ENCODE data around the gene FBLIM1. TPM values are rescaled to one million over a fixed set of nuclear protein-coding genes. Genes with fewer than 3 reads are reported as not detected.

The FBLIM1 gene
- total RNA-seq, 2 donors from 2014 or later: 42.5 to 46.2 TPM

GRCh38 chr1:15799004-15799867, 40.6 kb downstream of the FBLIM1 start:
- WGBS, 2 donors: 35 to 36% methylated on average over 6 to 9 of the region's 9 CpGs
- intact Hi-C loops (cut with DNase I): no loop called here
- H3K4me1 ChIP-seq: peaks cover 56% of the 10 kb centered on the region
- peak overlapping the region; percentile 62 to 84 (median 82) for H3K27ac ChIP-seq
- ATAC-seq (peak; percentile 60), DNase-seq (peak; percentile 63 to 83 (median 72))
- peak in 2 of 3 donors; percentile 12 to 34 for TF ChIP-seq POLR2A (IDR thresholded peaks at IDR 0.05)
- no peak for TF ChIP-seq CTCF (IDR thresholded peaks at IDR 0.05)
- no peaks in the 10 kb centered on the region for H3K27me3 ChIP-seq
- H3K36me3 ChIP-seq (replicated peaks in 1 of 2; ENCODE audit: insufficient read depth in 1 of 2, low read depth in 2 of 2): no peaks in the 10 kb centered on the region
- H3K9me3 ChIP-seq: no peaks in the 10 kb centered on the region
- no peak overlapping the region for H3K4me3 ChIP-seq

- TF ChIP-seq POLR2A (IDR thresholded peaks at IDR 0.05) (peak in 1 of 3 donors; percentile 21), CTCF (IDR thresholded peaks at IDR 0.05) (no peak)
- intact Hi-C loops (cut with DNase I): no loop called here
- Histone ChIP-seq H3K27me3 (no peaks in the 10 kb centered on the region), H3K36me3 (replicated peaks in 1 of 2; ENCODE audit: insufficient read depth in 1 of 2, low read depth in 2 of 2) (no peaks in the 10 kb centered on the region), H3K4me3 (no peak overlapping the region), H3K27ac (peak overlapping the region; percentile 62 to 84 (median 82)), H3K9me3 (no peaks in the 10 kb centered on the region), H3K4me1 (peaks cover 56% of the 10 kb centered on the region)
- ATAC-seq (peak; percentile 73), DNase-seq (peak; percentile 81 to 90 (median 88))
- 19 to 27% methylated on average over 15 to 22 of the region's 22 CpGs for WGBS, 2 donors
Observed at GRCh38 chr1:15799928-15800835, 41.6 kb downstream of the FBLIM1 start.

GRCh38 chr1:15802234-15802965, 43.8 kb downstream of the FBLIM1 start:
- no peak for TF ChIP-seq CTCF (IDR thresholded peaks at IDR 0.05)
- TF ChIP-seq POLR2A (IDR thresholded peaks at IDR 0.05): no peak
- Histone ChIP-seq H3K9me3 (no peaks in the 10 kb centered on the region), H3K4me3 (no peak overlapping the region), H3K27ac (no peak overlapping the region), H3K36me3 (replicated peaks in 1 of 2; ENCODE audit: insufficient read depth in 1 of 2, low read depth in 2 of 2) (no peaks in the 10 kb centered on the region), H3K4me1 (peaks cover 37% of the 10 kb centered on the region), H3K27me3 (no peaks in the 10 kb centered on the region)
- intact Hi-C loops (cut with DNase I): no loop called here
- 73 to 78% methylated on average over 17 of the region's 17 CpGs for WGBS, 2 donors
- ATAC-seq: no peak
- no peak for DNase-seq

- TF ChIP-seq POLR2A (IDR thresholded peaks at IDR 0.05): no peak
- peak in 6 of 7 experiments; percentile 24 to 53 (median 42) for TF ChIP-seq CTCF (IDR thresholded peaks at IDR 0.05)
- intact Hi-C loops (cut with DNase I): no loop called here
Observed at GRCh38 chr1:15803380-15803779, 44.8 kb downstream of the FBLIM1 start.

More at GRCh38 chr1:15803380-15803779, 44.8 kb downstream of the FBLIM1 start:
- Histone ChIP-seq H3K36me3 (replicated peaks in 1 of 2; ENCODE audit: insufficient read depth in 1 of 2, low read depth in 2 of 2) (no peaks in the 10 kb centered on the region), H3K27ac (no peak overlapping the region), H3K4me3 (no peak overlapping the region), H3K9me3 (no peaks in the 10 kb centered on the region), H3K4me1 (peaks cover 27% of the 10 kb centered on the region), H3K27me3 (no peaks in the 10 kb centered on the region)
- DNase-seq (peak in 1 of 4 donors; percentile 39), ATAC-seq (no peak)
- WGBS, 2 donors: 25 to 26% methylated on average over 4 of the region's 4 CpGs
